Ectodermal cell (in vitro differentiated cells): ENCODE measurements around the gene OSBPL9.
"Not testable (repeated sequence)": the region's sequence is repeated elsewhere in the genome, so short reads cannot be mapped to it uniquely, and the experiment has no call there.

Experiments
- H3K27ac ChIP-seq: 2 replicates; pipeline ENCODE4 v1.7.0; 2013; ENCODE audit warnings: mild to moderate bottlenecking, low read depth, low read length; ENCODE audit not compliant: insufficient read depth, poor library complexity, severe bottlenecking
- H3K27me3 ChIP-seq: 2 replicates; pipeline ENCODE4 v1.7.0; 2013; ENCODE audit warnings: mild to moderate bottlenecking, low read length; ENCODE audit not compliant: insufficient read depth, control insufficient read depth, poor library complexity, severe bottlenecking
- H3K36me3 ChIP-seq: one replicate; pipeline ENCODE4 v1.7.0; 2013; ENCODE audit warnings: low read length; ENCODE audit not compliant: control insufficient read depth, insufficient read depth
- H3K4me1 ChIP-seq: one replicate; pipeline ENCODE4 v1.7.0; 2013; ENCODE audit warnings: low read length; ENCODE audit not compliant: control insufficient read depth, insufficient read depth
- H3K4me3 ChIP-seq: 2 replicates; pipeline ENCODE4 v1.7.0; 2013; ENCODE audit warnings: low read depth, low read length, control low read depth; ENCODE audit not compliant: insufficient read depth
- H3K9me3 ChIP-seq: 2 replicates; pipeline ENCODE4 v1.7.0; 2013; ENCODE audit warnings: mild to moderate bottlenecking, low read length, moderate library complexity; ENCODE audit not compliant: control insufficient read depth
- WGBS, 2 experiments: methylation state at CpG; one replicate each; pipeline ENCODE4 v1.1.7; 2013; ENCODE audit warnings: missing lambda C conversion rate in 2 of 2; 5-methylcytosine and 5-hydroxymethylcytosine counted together

OSBPL9 gene

GRCh38 chr1:51792864-51793263 is 176.0 kb downstream of the OSBPL9 start:
- whole genome bisulfite sequencing, 2 experiments = 94 to 100% methylated on average over 1 of the region's 1 CpG
- no peak overlapping the region for H3K27ac ChIP-seq
- no peaks in the 10 kb centered on the region for H3K9me3 ChIP-seq
- no peaks in the 10 kb centered on the region for H3K4me1 ChIP-seq
- H3K4me3 ChIP-seq = no peak overlapping the region
- peaks cover 47% of the 10 kb centered on the region for H3K36me3 ChIP-seq
- H3K27me3 ChIP-seq = no peaks in the 10 kb centered on the region

- Histone ChIP-seq H3K27ac (no peak overlapping the region), H3K4me3 (no peak overlapping the region), H3K9me3 (no peaks in the 10 kb centered on the region), H3K36me3 (peaks cover 44% of the 10 kb centered on the region), H3K4me1 (no peaks in the 10 kb centered on the region), H3K27me3 (no peaks in the 10 kb centered on the region)
- WGBS, 2 experiments = 91 to 95% methylated on average over 2 of the region's 2 CpGs
These were observed 177.4 kb downstream of the OSBPL9 start for GRCh38 chr1:51794260-51794659.

- peaks cover 38% of the 10 kb centered on the region for H3K36me3 ChIP-seq
These were observed 178.0 kb downstream of the OSBPL9 start for GRCh38 chr1:51794868-51795267.

GRCh38 chr1:51799372-51799771 is 182.5 kb downstream of the OSBPL9 start:
- no peak overlapping the region for H3K4me3 ChIP-seq
- H3K27ac ChIP-seq = no peak overlapping the region
- peaks cover 28% of the 10 kb centered on the region for H3K36me3 ChIP-seq
- no peaks in the 10 kb centered on the region for H3K4me1 ChIP-seq
- H3K27me3 ChIP-seq = no peaks in the 10 kb centered on the region
- no peaks in the 10 kb centered on the region for H3K9me3 ChIP-seq
- WGBS, 2 experiments = 97 to 98% methylated on average over 2 of the region's 2 CpGs

More at GRCh38 chr1:51794868-51795267, 178.0 kb downstream of the OSBPL9 start:
- no peaks in the 10 kb centered on the region for H3K4me1 ChIP-seq
- no peaks in the 10 kb centered on the region for H3K27me3 ChIP-seq
- no peaks in the 10 kb centered on the region for H3K9me3 ChIP-seq
- no peak overlapping the region for H3K4me3 ChIP-seq
- H3K27ac ChIP-seq = no peak overlapping the region

GRCh38 chr1:51814513-51814912 is 197.6 kb downstream of the OSBPL9 start:
- Histone ChIP-seq H3K4me1 (no peaks in the 10 kb centered on the region), H3K9me3 (no peaks in the 10 kb centered on the region), H3K27me3 (no peaks in the 10 kb centered on the region), H3K27ac (no peak overlapping the region), H3K36me3 (peaks cover 22% of the 10 kb centered on the region), H3K4me3 (no peak overlapping the region)
- WGBS, 2 experiments = 100% methylated on average over 1 of the region's 1 CpG; no CpG with 5 or more reads in 1 of the 2 experiments

GRCh38 chr1:51818487-51818886 is 201.6 kb downstream of the OSBPL9 start:
- H3K27ac ChIP-seq = no peak overlapping the region
- no peaks in the 10 kb centered on the region for H3K27me3 ChIP-seq
- no peak overlapping the region for H3K4me3 ChIP-seq
- H3K36me3 ChIP-seq = peaks cover 13% of the 10 kb centered on the region
- 95 to 100% methylated on average over 3 of the region's 3 CpGs for WGBS, 2 experiments
- no peaks in the 10 kb centered on the region for H3K4me1 ChIP-seq
- H3K9me3 ChIP-seq = no peaks in the 10 kb centered on the region

GRCh38 chr1:51819021-51819420 is 202.1 kb downstream of the OSBPL9 start:
- 89 to 95% methylated on average over 8 of the region's 9 CpGs for WGBS, 2 experiments
- not testable (repeated sequence) for H3K36me3 ChIP-seq

GRCh38 chr1:51819810-51820209 is 202.9 kb downstream of the OSBPL9 start:
- WGBS, 2 experiments = 100% methylated on average over 1 of the region's 1 CpG; no CpG with 5 or more reads in 1 of the 2 experiments
- Histone ChIP-seq H3K9me3 (no peaks in the 10 kb centered on the region), H3K36me3 (peaks cover 9% of the 10 kb centered on the region), H3K27me3 (no peaks in the 10 kb centered on the region), H3K27ac (no peak overlapping the region), H3K4me1 (no peaks in the 10 kb centered on the region), H3K4me3 (no peak overlapping the region)

More at GRCh38 chr1:51819021-51819420, 202.1 kb downstream of the OSBPL9 start:
- H3K9me3 ChIP-seq, H3K4me3 ChIP-seq, H3K27me3 ChIP-seq, H3K4me1 ChIP-seq, H3K27ac ChIP-seq: not testable (repeated sequence)

GRCh38 chr1:51829058-51829457 is 212.2 kb downstream of the OSBPL9 start:
- Histone ChIP-seq H3K36me3 (peaks cover 25% of the 10 kb centered on the region), H3K9me3 (no peaks in the 10 kb centered on the region), H3K27me3 (no peaks in the 10 kb centered on the region), H3K27ac (no peak overlapping the region), H3K4me1 (no peaks in the 10 kb centered on the region), H3K4me3 (no peak overlapping the region)
- 84 to 90% methylated on average over 1 to 2 of the region's 2 CpGs for WGBS, 2 experiments

GRCh38 chr1:51833700-51834099 is 216.8 kb downstream of the OSBPL9 start:
- Histone ChIP-seq H3K27me3 (no peaks in the 10 kb centered on the region), H3K27ac (no peak overlapping the region), H3K4me1 (no peaks in the 10 kb centered on the region), H3K36me3 (peaks cover 28% of the 10 kb centered on the region), H3K4me3 (no peak overlapping the region), H3K9me3 (no peaks in the 10 kb centered on the region)
- WGBS, 2 experiments = 86 to 96% methylated on average over 2 of the region's 2 CpGs

GRCh38 chr1:51837243-51837642 is 220.4 kb downstream of the OSBPL9 start:
- H3K9me3 ChIP-seq = no peaks in the 10 kb centered on the region
- H3K36me3 ChIP-seq = peaks cover 22% of the 10 kb centered on the region
- no peaks in the 10 kb centered on the region for H3K27me3 ChIP-seq
- no peak overlapping the region for H3K4me3 ChIP-seq
- H3K4me1 ChIP-seq = no peaks in the 10 kb centered on the region
- H3K27ac ChIP-seq = no peak overlapping the region
- 85 to 93% methylated on average over 1 of the region's 1 CpG for WGBS, 2 experiments
